Cerebellar cortex (tissue), 1 donor: ENCODE data around the gene DCP2.

ENCODE experiments used
- DNase-seq: peaks from one replicate; pipeline ENCODE4 v3.0.0-alpha.2; 2015; ENCODE audit warnings: low spot score

Gene DCP2

DNA sequence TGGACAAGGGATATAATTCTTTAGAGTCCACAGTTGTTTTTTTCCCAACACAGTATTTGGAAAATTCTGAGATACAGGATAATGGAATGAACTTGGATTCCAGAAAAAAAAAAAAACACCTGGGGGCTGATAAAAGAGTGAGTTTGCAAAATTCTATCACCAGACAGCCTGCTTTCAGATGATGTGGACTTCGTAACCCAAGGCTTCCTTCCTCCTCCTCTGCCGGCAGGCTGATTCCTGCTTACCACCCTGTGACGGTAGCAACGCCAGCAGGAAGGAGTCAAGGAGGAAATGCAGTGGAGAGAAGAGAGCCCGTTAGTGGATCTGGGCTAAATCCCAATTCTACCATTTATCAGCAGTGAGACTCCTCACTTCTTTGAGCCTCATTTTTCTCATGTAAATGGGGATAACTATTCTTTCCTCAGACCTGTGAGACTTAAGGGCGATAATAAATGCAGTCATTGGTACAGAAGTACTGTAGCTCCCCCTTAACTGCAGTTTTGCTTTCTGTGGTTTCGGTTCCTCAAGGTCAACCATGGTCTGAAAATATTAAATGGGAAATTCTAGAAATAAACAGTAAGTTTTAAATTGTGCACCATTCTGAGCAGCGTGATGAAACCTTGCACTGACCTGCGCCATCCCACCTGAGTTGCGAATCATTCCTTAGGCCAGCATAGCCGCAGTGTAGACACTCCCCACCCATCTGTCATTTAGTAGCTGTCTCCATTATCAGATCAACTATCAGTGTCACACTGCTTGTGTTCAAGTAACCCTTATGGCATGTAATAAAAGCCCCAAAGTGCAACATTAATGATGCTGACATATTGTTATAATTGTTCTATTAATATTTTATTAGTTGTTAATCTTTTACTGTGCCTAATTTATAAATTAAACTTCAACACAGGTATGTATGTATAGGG is 71.4 kb downstream of the DCP2 start:
- no peak for DNase-seq

DNA sequence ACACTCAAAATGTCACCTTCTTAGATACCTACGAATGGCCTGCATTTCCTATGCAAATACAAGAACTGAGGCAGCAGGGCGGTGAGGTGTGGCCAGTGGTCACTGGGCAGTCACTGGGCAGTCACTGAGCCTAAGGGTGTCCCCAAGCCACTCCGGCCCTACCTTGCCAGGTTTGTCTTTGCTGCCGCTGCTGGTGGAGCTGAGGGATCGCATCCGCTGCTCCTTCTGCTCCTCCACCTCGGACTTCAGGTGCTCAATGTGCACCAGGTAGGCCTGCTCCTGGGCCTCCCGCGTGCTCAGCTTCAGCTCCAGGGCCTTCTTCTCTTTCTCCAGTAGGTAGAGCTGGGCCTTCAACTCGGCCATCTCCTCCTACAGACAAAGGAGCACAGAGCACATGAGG is 72.3 kb downstream of the DCP2 start:
- no peak for DNase-seq

GRCh38 chr5:113050721-113051382 is 74.3 kb downstream of the DCP2 start:
- no peak for DNase-seq

DNA sequence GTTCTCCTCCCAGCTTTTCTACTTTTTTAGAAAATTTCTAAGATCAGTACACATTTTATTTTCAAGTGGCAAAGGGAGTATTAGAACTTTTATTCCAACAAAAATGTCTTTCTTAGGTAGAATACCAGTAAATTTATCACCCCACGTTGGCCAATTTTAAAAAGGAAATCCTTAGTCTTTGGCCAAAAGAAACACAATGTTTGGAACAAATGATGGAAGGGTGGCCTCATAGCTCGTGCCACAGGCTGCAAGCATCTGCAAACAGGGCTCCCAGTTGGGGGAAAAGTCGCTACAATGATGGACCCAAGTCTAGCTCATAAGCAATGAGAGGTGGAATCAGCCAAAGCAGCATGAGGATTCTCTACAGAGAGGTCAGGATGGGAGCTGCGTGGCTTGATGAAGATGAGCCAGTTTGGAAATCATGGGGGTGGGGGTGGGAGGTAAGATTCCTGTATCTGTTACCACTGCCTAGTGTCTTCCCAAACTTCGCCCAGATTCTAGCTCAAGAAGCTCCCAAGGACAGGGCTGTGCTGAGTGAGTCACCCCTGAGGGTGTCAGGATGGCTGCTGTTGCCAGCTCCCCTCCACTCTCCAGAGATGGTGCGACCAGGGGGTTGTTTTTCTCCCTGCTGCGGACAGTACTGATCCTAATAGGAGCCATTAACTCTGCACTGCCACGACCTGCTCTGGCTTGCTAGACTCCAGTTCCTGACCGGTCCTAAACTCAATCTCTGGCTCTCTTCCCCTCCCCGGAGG is 75.6 kb downstream of the DCP2 start:
- no peak for DNase-seq

GRCh38 chr5:113053511-113053995 is 77.0 kb downstream of the DCP2 start:
- no peak for DNase-seq

DNA sequence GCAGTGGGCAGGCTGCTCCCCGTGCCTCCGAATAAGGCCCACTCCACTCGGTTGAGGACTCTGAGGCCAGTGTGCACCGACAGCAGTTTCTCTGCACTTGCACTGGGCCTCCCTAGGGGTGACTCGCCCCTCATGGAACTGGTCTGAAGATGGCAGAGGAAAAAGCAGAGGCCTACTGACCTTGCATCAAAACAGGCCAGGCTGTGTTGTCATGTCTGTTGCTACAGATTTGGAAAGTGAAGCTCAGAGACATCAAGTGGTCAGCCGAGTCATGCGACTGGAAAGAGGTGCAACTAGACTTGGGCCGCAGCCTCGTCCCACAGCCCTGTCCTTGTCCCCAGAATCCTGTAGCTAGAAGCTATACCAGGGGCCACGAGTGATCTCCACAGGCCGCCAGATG is 78.3 kb downstream of the DCP2 start:
- DNase-seq, result no peak

- no peak for DNase-seq
These were observed 80.4 kb downstream of the DCP2 start for GRCh38 chr5:113056988-113057387.

GRCh38 chr5:113057557-113057984 is 81.0 kb downstream of the DCP2 start:
- DNase-seq, result no peak

DNA sequence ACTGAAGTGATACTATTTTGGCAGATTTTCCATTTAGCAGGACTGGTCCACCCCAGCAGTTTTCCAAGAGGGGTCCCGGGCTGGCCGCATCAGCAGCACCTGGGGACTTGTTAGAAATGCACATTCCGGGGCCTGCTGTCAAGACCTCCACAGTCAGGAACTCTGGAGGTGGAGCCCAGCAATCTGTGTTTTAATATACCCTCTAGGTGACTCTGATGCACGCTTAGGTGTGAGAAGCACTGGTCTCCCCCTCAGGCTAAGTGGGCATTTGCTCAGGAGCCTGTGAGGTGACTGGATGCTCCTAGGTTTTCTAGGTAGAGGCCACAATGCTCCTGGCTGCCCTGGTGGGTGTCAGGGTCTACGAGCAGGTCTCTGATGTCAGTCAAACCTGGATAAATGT is 81.7 kb downstream of the DCP2 start:
- DNase-seq, result no peak

- no peak for DNase-seq
These were observed 82.2 kb downstream of the DCP2 start for GRCh38 chr5:113058706-113059226.

- DNase-seq, result no peak
These were observed 82.8 kb downstream of the DCP2 start for GRCh38 chr5:113059232-113060040.

GRCh38 chr5:113060408-113061025 is 83.9 kb downstream of the DCP2 start:
- no peak for DNase-seq

DNA sequence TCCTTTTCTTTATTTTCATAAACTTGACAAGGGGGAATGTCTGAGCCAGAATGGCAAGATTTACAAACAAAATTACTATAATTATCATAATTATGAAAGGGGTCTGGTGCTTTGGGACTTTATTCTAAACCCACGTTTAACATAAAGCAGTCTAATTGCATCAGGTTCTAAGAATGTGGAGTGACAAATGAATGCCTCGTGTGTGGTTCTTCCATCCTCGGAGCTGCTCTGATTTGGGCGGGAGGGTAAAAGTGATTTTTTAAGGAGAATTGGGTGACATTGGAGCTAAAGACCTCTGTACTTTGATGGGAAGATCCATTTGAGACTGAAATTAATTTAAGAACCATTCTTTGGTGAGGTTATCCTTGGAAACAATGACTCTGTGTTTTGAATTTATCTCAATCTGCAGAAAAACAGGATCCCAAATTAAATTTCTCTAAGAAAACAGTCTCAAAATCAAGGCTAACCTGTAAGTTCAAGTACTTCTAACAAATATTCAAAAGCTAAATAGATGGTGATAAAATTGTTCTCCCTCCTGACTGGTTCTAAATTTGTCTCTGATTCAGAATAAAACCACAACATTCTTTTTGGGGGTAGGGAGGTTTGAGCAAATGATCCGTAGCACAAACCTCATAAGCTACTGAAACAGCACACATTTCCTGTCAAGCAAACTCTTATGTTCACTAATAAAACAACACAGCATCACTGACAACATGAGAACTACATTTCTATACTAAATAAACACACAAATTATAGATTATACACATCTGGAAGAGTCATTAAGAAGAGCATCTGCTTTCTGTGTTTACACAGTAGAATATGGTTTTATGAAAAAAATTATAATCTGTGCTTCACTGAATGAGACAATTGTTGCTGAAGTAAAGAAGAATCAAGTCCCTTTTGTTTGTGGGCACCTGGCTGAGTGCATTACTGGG is 85.5 kb downstream of the DCP2 start:
- no peak for DNase-seq

DNA sequence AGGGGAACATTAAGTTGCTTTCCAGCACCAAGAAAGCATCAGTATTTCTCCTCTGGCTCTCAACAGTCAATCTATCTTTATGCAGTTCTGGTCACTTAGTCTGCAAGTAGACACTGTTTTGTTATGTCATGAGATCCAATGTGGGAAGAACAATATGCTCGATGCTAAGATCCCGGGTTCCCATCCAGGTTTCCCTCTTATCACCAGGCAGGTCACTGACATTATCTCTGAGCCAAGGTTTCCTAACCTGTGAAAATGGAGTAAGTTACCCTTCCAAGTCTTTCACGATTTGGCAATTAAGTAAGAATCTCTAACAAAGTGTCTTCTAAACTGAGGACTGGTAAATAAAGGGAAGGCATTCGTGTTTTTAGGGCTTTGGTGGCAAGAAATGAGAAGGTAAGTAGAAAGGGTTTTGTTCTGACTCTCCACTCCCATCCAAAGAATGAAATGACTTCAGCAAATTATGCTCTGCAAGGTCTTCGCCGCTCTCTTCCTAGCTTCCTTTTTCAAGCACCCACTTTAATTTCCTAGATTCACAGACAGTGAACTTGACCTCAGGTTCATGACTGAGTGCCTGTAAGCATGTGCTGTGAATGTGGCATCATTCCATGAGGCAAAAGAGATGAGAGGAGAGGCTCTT is 86.4 kb downstream of the DCP2 start:
- DNase-seq, result no peak

GRCh38 chr5:113063927-113064326 is 87.3 kb downstream of the DCP2 start:
- DNase-seq, result no peak

DNA sequence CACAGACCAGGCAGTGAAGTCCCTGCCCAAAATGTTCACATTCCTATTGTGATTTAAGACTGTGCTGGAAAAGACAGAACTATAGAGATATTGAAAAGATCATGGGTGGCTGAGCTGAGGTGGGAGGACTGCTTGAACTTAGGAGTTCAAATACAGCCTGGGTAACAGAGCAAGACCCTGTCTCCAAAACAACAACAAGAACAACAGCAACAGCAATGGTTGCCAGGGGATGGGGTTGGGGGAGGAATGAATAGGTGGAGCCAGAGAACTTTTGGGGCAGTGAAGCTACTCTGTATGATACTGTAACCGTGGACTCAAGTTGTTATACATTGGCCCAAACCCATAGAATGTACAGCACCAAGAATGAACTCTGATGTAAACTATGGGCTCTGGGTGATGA is 88.2 kb downstream of the DCP2 start:
- DNase-seq, result no peak

GRCh38 chr5:113065626-113066025 is 89.0 kb downstream of the DCP2 start:
- DNase-seq, result no peak

DNA sequence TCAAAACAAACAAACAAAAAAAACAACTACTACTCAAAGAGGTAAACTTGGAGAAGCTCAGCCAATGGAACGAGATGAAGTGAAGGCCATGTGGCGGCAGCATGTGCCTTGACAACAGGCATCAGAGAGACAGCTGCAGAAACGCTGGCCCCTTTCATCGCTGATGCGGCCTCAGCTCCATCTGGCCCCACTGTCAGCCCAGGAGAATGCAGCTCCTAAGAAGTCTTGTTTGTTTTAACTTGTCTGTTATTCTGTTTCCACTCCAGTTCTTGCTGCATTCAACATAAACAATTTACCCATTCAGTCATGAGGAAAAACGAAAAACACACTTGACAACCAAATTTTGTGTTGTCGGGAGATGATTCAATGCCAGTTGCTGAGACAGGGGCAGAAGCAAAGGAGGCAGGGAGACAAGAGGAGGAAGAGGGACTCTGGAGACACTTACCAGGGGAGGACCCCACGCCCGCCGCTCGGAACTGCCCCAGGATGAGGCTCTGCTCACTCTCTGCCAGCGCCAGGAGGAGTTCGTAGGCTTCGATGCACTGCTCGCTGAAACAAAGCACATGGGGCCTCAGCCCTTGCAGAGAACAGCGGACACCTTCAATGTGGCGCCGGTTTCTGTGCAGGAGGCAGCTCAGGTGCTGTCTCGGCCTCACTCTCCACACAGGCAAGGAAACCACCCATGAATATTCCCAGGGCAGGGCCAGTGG is 91.2 kb downstream of the DCP2 start:
- no peak for DNase-seq

DNA sequence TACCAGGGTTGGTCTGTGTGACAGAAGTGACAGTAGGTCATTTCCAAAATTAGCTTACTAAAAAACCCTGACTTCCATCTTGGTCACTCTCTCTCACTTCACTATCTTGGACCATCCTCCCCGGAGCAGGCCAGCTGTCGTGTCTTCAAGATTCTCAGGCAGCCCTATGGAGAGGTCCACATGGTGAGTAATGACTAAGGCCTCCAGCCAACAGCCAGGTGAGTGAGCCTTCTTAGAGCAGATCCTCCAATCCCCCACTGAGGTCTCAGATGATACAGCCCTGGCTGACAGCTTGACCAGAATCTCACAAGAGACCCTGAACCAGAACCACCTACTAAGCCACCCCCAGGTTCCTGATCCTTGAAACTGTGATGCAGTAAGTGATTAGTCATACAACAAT is 92.0 kb downstream of the DCP2 start:
- no peak for DNase-seq
